HEK293T (cell line): ENCODE measurements around the gene SMPD3.

Experiments used
- ARNT ChIP-seq: fragments of 450-650 bp; IDR thresholded peaks from 2 replicates; pipeline ENCODE4 v1.6.1; 2017; ENCODE audit warnings: mild to moderate bottlenecking
- BHLHE40 ChIP-seq: fragments of 450-650 bp; IDR thresholded peaks from 2 replicates; pipeline ENCODE4 v1.6.1; 2016; ENCODE audit warnings: mild to moderate bottlenecking, moderate library complexity, borderline replicate concordance
- CTBP1 ChIP-seq: fragments of 450-650 bp; IDR thresholded peaks from 2 replicates; pipeline ENCODE4 v1.6.1; 2016; ENCODE audit warnings: borderline replicate concordance
- ELF4 ChIP-seq: fragments of 450-650 bp; IDR thresholded peaks from 2 replicates; pipeline ENCODE4 v1.6.1; 2017; ENCODE audit warnings: antibody characterized with exemption
- FOXK2 ChIP-seq: fragments of 450-650 bp; IDR thresholded peaks from 2 replicates; pipeline ENCODE4 v1.6.1; 2016; ENCODE audit warnings: mild to moderate bottlenecking
- FOXM1 ChIP-seq: fragments of 450-650 bp; IDR thresholded peaks from 2 replicates; pipeline ENCODE4 v1.6.1; 2017; ENCODE audit warnings: mild to moderate bottlenecking, borderline replicate concordance
- HDGF ChIP-seq: fragments of 450-650 bp; IDR thresholded peaks from 2 replicates; pipeline ENCODE4 v1.6.1; 2017; ENCODE audit warnings: antibody characterized with exemption, borderline replicate concordance
- NFRKB ChIP-seq: fragments of 450-650 bp; IDR thresholded peaks from 2 replicates; pipeline ENCODE4 v1.6.1; 2016; ENCODE audit warnings: mild to moderate bottlenecking, moderate library complexity
- SP1 ChIP-seq: fragments of 450-650 bp; IDR thresholded peaks from 2 replicates; pipeline ENCODE4 v1.6.1; 2017
- SUZ12 ChIP-seq: fragments of 450-650 bp; IDR thresholded peaks from 2 replicates; pipeline ENCODE4 v1.6.1; 2016; ENCODE audit warnings: mild to moderate bottlenecking
- TARDBP ChIP-seq: fragments of 450-650 bp; IDR thresholded peaks from 2 replicates; pipeline ENCODE4 v1.6.1; 2016
- ZNF384 ChIP-seq: fragments of 450-650 bp; IDR thresholded peaks from 2 replicates; pipeline ENCODE4 v1.6.1; 2016

- TF ChIP-seq FOXM1 (no peak), CTBP1 (no peak), BHLHE40 (no peak), FOXK2 (no peak), ZNF384 (no peak), SP1 (no peak), ELF4 (no peak), SUZ12 (no peak), NFRKB (no peak), TARDBP (no peak), ARNT (no peak), HDGF (no peak)
These were observed 123.4 kb downstream of the SMPD3 start for GRCh38 chr16:68324780-68325357.
